Mesothelial cell of epicardium (in vitro differentiated cells): ENCODE measurements around the gene DCLK1. TPM values are rescaled to one million over a fixed set of nuclear protein-coding genes. Genes with fewer than 3 reads are reported as not detected.

Source experiments
- DNase-seq, 2 experiments: peaks; one replicate each; pipeline ENCODE4 v3.0.0; 2021; ENCODE audit warnings: low spot score in 2 of 2; ENCODE audit not compliant: unreplicated experiment in 2 of 2
- H3K27ac Mint-ChIP-seq: 2 replicates; pipeline ENCODE4 v1.8.0; 2021; ENCODE audit warnings: mixed read lengths
- H3K27me3 Mint-ChIP-seq: 2 replicates; pipeline ENCODE4 v1.8.0; 2021; ENCODE audit warnings: low read depth, mixed read lengths
- H3K36me3 Mint-ChIP-seq: 2 replicates; pipeline ENCODE4 v1.8.0; 2021; ENCODE audit warnings: mixed read lengths
- H3K4me1 Mint-ChIP-seq: 2 replicates; pipeline ENCODE4 v1.8.0; 2021; ENCODE audit warnings: mixed read lengths
- H3K4me3 Mint-ChIP-seq: 2 replicates; pipeline ENCODE4 v1.8.0; 2021; ENCODE audit warnings: mild to moderate bottlenecking, moderate library complexity, mixed read lengths
- H3K9me3 Mint-ChIP-seq: 2 replicates; pipeline ENCODE4 v1.8.0; 2021; ENCODE audit warnings: mixed read lengths
- CTCF ChIP-seq: fragments of 200-600 bp; sonication (generic); IDR thresholded peaks from one replicate; pipeline ENCODE4 v1.5.0; 2021; ENCODE audit warnings: antibody characterized with exemption; ENCODE audit not compliant: unreplicated experiment
- total RNA-seq: library from RNA; stranded (reverse); gene quantifications from 3 replicates; pipeline ENCODE4 v1.2.1, GENCODE V29; 2021

DCLK1 gene
- total RNA-seq, 1 donor from 2014 or later: 21.7 TPM

DNA sequence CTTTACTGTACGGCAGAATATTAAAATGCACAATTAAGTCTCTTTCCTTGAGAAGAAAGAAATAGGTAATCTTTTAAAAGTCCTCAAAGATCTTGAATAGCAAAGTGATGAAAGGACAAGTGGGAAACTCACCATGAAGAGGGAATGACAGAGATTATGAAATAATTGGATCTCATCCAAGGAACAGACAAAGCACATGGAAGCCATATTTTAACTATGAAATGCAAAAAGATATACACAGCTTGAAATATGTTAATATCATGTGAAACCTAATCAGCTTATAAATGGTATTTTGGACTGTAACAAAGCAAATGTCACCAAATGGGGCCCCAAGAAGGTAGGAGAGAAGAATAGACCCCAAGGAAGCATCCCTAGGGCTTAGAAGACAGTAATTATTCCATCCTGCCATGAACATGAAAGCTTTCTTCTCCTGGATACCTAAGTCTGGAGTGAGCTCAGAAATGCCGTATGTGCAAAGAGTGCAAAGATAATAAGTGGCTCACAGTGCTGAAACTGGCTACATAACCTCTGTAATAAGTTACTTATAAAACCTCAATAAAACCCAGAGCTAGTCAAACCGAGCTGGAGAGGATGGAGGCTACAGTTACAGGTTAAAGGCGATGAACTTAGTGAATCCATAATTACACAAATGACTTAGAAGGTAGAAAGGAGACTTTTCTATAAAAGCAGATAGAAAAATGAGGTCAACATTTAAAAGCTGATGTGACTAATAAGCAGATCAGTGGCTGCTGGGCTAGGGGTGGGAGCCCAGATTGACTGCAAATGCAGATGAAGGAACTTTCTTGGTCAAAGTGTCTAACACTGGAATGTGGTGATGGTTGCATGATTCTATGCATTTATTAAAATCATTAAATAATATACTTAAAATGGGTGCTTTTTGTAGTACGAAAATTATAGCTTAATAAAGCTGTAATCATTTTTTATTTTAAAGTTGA lies 34.4 kb downstream of the DCLK1 start:
- Mint-ChIP-seq H3K4me3 (no peak overlapping the region), H3K27me3 (no peaks in the 10 kb centered on the region), H3K4me1 (peaks cover 45% of the 10 kb centered on the region), H3K27ac (peak overlapping the region; percentile 72), H3K36me3 (peaks cover 3% of the 10 kb centered on the region), H3K9me3 (peaks cover 4% of the 10 kb centered on the region)
- DNase-seq: no peak
- TF ChIP-seq CTCF: no peak

DNA sequence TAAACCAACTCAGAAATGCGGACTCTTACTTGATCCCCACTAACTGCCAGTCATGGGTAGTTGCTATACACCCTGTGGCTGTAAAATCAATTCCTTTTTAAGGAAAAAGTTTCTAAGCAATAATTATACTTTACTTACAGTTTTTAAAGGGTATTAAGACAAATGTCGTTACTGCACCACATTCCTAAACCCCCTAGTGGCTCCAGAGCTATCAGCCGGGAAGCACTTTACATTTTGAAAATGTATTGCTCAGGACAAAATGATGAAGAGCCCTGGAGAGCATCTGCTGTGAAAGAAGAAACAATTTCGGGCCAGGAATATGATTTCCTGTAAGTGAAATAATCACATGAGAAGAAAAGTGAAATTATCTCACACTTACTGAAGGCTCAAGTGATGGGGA lies 36.7 kb downstream of the DCLK1 start:
- no peak for TF ChIP-seq CTCF
- Mint-ChIP-seq H3K4me1 (peaks cover 57% of the 10 kb centered on the region), H3K27me3 (no peaks in the 10 kb centered on the region), H3K4me3 (no peak overlapping the region), H3K9me3 (peaks cover 4% of the 10 kb centered on the region), H3K36me3 (peaks cover 3% of the 10 kb centered on the region), H3K27ac (no peak overlapping the region)
- DNase-seq: no peak

- TF ChIP-seq CTCF: no peak
- no peak for DNase-seq
- Mint-ChIP-seq H3K27me3 (no peaks in the 10 kb centered on the region), H3K4me3 (no peak overlapping the region), H3K9me3 (peaks cover 4% of the 10 kb centered on the region), H3K4me1 (peaks cover 41% of the 10 kb centered on the region), H3K36me3 (peaks cover 5% of the 10 kb centered on the region), H3K27ac (no peak overlapping the region)
Observed at GRCh38 chr13:36090592-36090991, 40.6 kb downstream of the DCLK1 start.

DNA sequence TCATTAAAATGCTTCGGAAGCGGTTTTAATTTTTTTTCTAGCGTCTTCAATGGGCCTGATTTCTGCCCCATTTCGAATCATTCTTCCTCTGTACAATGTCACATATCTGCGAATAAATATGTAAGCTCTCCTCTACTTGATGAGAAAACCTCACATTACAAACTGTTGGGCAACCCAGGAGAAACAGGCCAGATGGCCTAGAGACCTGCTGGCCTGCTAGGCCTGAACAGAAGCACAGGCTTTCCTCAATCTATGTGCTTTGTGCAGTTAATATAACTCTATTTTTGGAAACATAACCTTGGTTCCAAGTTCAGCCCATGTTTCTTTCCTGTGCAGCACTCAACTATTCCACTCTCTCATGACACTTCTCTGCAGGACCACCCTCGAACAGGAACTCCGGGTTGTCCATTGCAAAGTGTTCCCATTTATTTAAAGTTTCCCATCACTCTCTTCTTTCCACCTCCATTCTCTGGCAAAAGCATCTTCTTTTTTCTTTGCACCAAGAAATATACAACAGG lies 42.0 kb downstream of the DCLK1 start:
- H3K9me3 Mint-ChIP-seq: peaks cover 4% of the 10 kb centered on the region
- no peak overlapping the region for H3K27ac Mint-ChIP-seq
- no peak for TF ChIP-seq CTCF
- no peak for DNase-seq
- H3K4me3 Mint-ChIP-seq: no peak overlapping the region
- peaks cover 5% of the 10 kb centered on the region for H3K36me3 Mint-ChIP-seq
- H3K4me1 Mint-ChIP-seq: peaks cover 36% of the 10 kb centered on the region
- no peaks in the 10 kb centered on the region for H3K27me3 Mint-ChIP-seq

GRCh38 chr13:36088463-36088862 lies 42.7 kb downstream of the DCLK1 start:
- DNase-seq: no peak
- peaks cover 37% of the 10 kb centered on the region for H3K4me1 Mint-ChIP-seq
- H3K27ac Mint-ChIP-seq: no peak overlapping the region
- TF ChIP-seq CTCF: no peak
- no peak overlapping the region for H3K4me3 Mint-ChIP-seq
- H3K27me3 Mint-ChIP-seq: no peaks in the 10 kb centered on the region
- H3K36me3 Mint-ChIP-seq: peaks cover 5% of the 10 kb centered on the region
- H3K9me3 Mint-ChIP-seq: peaks cover 4% of the 10 kb centered on the region
